HCT116 (cell line): ENCODE measurements around the gene TMEM89. TPM values are rescaled to one million over a fixed set of nuclear protein-coding genes. Genes with fewer than 3 reads are reported as not detected.

Experiments used
- ATAC-seq: fragments of 200-7000 bp; cut with Tn5 transposase; 2 replicates; pipeline ENCODE4 v1.9.1; 2020; ENCODE audit warnings: mild to moderate bottlenecking, moderate library complexity
- BruUV-seq: library from RNA; stranded (reverse); fragments of 400-500 nt; replicated peaks from 2 replicates; lab custom pipeline; 2021; lab: Mats Ljungman, UMichigan
- CTCF ChIA-PET: fragments of 300-600 bp; sonication (Branson Sonifier 250); formaldehyde crosslinking; loops from one replicate; lab custom pipeline; 2021; ENCODE audit warnings: antibody characterized with exemption; lab: Charles Lee
- POLR2A ChIA-PET: fragments of 300-600, 350-600 bp; sonication (Branson Sonifier 250); formaldehyde crosslinking; loops from one replicate; lab custom pipeline; 2021; ENCODE audit warnings: antibody characterized with exemption; lab: Charles Lee
- RAD21 ChIA-PET, 2 experiments: fragments of 300-600 bp; sonication (Branson Sonifier 250); formaldehyde crosslinking; loops; one replicate each; lab custom pipeline; 2023; ENCODE audit warnings: low total read pairs in 2 of 2; ENCODE audit not compliant: uncharacterized antibody in 2 of 2, unreplicated experiment in 2 of 2, low non-redundant PET in 1 of 2; lab: Charles Lee
- DNase-seq: peaks from one replicate; pipeline ENCODE4 v3.0.0-alpha.2; 2010; ENCODE audit warnings: low read depth, low spot score
- H2AFZ ChIP-seq: fragments of 200-600 bp; shearing (Covaris generic), sonication (generic); 2 replicates; pipeline ENCODE4 v1.6.1; 2017; ENCODE audit warnings: low read depth, mixed run types, mixed read lengths, antibody characterized with exemption, low read length; ENCODE audit not compliant: poor library complexity, severe bottlenecking
- H3K27ac ChIP-seq: 2 replicates; pipeline ENCODE4 v1.5.1; 2012; ENCODE audit warnings: low read depth, low read length
- H3K27me3 ChIP-seq: fragments of 200-600 bp; sonication (generic); 2 replicates; pipeline ENCODE4 v1.6.1; 2016; ENCODE audit warnings: mixed run types, low read length, mixed read lengths; ENCODE audit not compliant: insufficient read depth
- H3K36me3 ChIP-seq, 2 experiments: fragments of 200-500 bp in 1 of 2; fragments of 200-600 bp in 1 of 2; sonication (Bioruptor generic) in 1 of 2; sonication (generic) in 1 of 2; 2 replicates each; pipeline versions ENCODE4 v1.5.1 to v1.6.1; 2014 to 2016; ENCODE audit warnings: low read length in 2 of 2, inconsistent platforms in 1 of 2, mixed read lengths in 1 of 2, mixed run types in 1 of 2; ENCODE audit not compliant: insufficient read depth in 2 of 2, control insufficient read depth in 1 of 2
- H3K4me1 ChIP-seq, 2 experiments: fragments of 200-600 bp in 1 of 2; sonication (generic) in 1 of 2; 2 replicates each; pipeline versions ENCODE4 v1.5.1 to v1.6.1; 2012 to 2017; ENCODE audit warnings: low read length in 2 of 2, inconsistent platforms in 1 of 2, mild to moderate bottlenecking in 1 of 2, mixed read lengths in 1 of 2, mixed run types in 1 of 2, moderate library complexity in 1 of 2; ENCODE audit not compliant: insufficient read depth in 2 of 2, control insufficient read depth in 1 of 2
- H3K4me2 ChIP-seq: fragments of 200-600 bp; sonication (generic); 2 replicates; pipeline ENCODE4 v1.6.1; 2017; ENCODE audit warnings: mixed run types, low read length, mixed read lengths
- H3K4me3 ChIP-seq, 2 experiments: fragments of 200-600 bp in 1 of 2; sonication (generic) in 1 of 2; replicated peaks in 1 of 2; 2 replicates each; pipeline ENCODE4 v1.5.1; 2011 to 2016; ENCODE audit warnings: low read length in 2 of 2, control low read depth in 1 of 2, low read depth in 1 of 2, mild to moderate bottlenecking in 1 of 2, mixed read lengths in 1 of 2, mixed run types in 1 of 2
- H3K79me2 ChIP-seq: fragments of 200-600 bp; sonication (generic); 2 replicates; pipeline ENCODE4 v1.6.1; 2017; ENCODE audit warnings: mild to moderate bottlenecking, mixed run types, low read length, moderate library complexity, mixed read lengths; ENCODE audit not compliant: insufficient read depth
- H3K9ac ChIP-seq: fragments of 200-600 bp; sonication (generic); 2 replicates; pipeline ENCODE4 v1.6.1; 2016; ENCODE audit warnings: low read length, mixed read lengths
- H3K9me2 ChIP-seq: fragments of 200-600 bp; sonication (generic), shearing (Covaris generic); 2 replicates; pipeline ENCODE4 v1.6.1; 2017; ENCODE audit warnings: mixed run types, mild to moderate bottlenecking, moderate library complexity; ENCODE audit not compliant: insufficient read depth
- H3K9me3 ChIP-seq, 2 experiments: fragments of 200-500 bp in 1 of 2; fragments of 200-600 bp in 1 of 2; sonication (Bioruptor generic) in 1 of 2; sonication (generic) in 1 of 2; 2 replicates each; pipeline ENCODE4 v1.6.1; 2014 to 2017; ENCODE audit warnings: low read length in 2 of 2, mixed read lengths in 2 of 2, inconsistent platforms in 1 of 2, low read depth in 1 of 2, mild to moderate bottlenecking in 1 of 2, mixed run types in 1 of 2, moderate library complexity in 1 of 2; ENCODE audit not compliant: control insufficient read depth in 1 of 2, insufficient read depth in 1 of 2
- H4K20me1 ChIP-seq: fragments of 200-600 bp; sonication (generic), shearing (Covaris generic); 2 replicates; pipeline ENCODE4 v1.6.1; 2017; ENCODE audit warnings: mixed run types, mild to moderate bottlenecking, moderate library complexity; ENCODE audit not compliant: insufficient read depth
- ATF3 ChIP-seq: IDR thresholded peaks from 2 replicates; pipeline ENCODE4 v1.6.1; 2012
- CBX3 ChIP-seq: IDR thresholded peaks from 2 replicates; pipeline ENCODE4 v1.6.1; 2012; ENCODE audit warnings: low read depth
- CEBPB ChIP-seq: IDR thresholded peaks from 2 replicates; pipeline ENCODE4 v1.6.1; 2012; ENCODE audit warnings: low read depth
- EGR1 ChIP-seq: IDR thresholded peaks from 2 replicates; pipeline ENCODE4 v1.6.1; 2012; ENCODE audit warnings: low read depth
- ELF1 ChIP-seq: IDR thresholded peaks from 2 replicates; pipeline ENCODE4 v1.6.1; 2012; ENCODE audit warnings: low read depth, borderline replicate concordance
- EZH2 ChIP-seq: fragments of 200-600 bp; sonication (generic); IDR thresholded peaks from 2 replicates; pipeline ENCODE4 v1.6.1; 2017; ENCODE audit warnings: antibody characterized with exemption, mixed run types
- EZH2phosphoT487 ChIP-seq: fragments of 200-600 bp; IDR thresholded peaks from 2 replicates; pipeline ENCODE4 v1.6.1; 2018; ENCODE audit warnings: antibody characterized with exemption, borderline replicate concordance
- FOSL1 ChIP-seq: IDR thresholded peaks from 2 replicates; pipeline ENCODE4 v1.6.1; 2012; ENCODE audit warnings: low read depth
- RAD21 ChIP-seq: IDR thresholded peaks from 2 replicates; pipeline ENCODE4 v1.6.1; 2012; ENCODE audit warnings: low read depth, mild to moderate bottlenecking
- SIN3A ChIP-seq: IDR thresholded peaks from 2 replicates; pipeline ENCODE4 v1.6.1; 2012; ENCODE audit warnings: low read depth
- SRF ChIP-seq: IDR thresholded peaks from 2 replicates; pipeline ENCODE4 v1.6.1; 2012; ENCODE audit warnings: low read depth
- TCF7L2 ChIP-seq: IDR thresholded peaks from 2 replicates; pipeline ENCODE4 v1.7.0; 2011; ENCODE audit warnings: borderline replicate concordance, inconsistent platforms; ENCODE audit not compliant: insufficient read depth, insufficient read length; ENCODE audit errors: extremely low read depth
- YY1 ChIP-seq: IDR thresholded peaks from 2 replicates; pipeline ENCODE4 v1.6.1; 2011; ENCODE audit warnings: low read length, low read depth, moderate library complexity, mild to moderate bottlenecking; ENCODE audit not compliant: insufficient replicate concordance; ENCODE audit errors: extremely low read depth
- ZBTB33 ChIP-seq: IDR thresholded peaks from 2 replicates; pipeline ENCODE4 v1.6.1; 2011; ENCODE audit warnings: mild to moderate bottlenecking, low read length, moderate library complexity; ENCODE audit not compliant: insufficient replicate concordance; ENCODE audit errors: extremely low read depth
- ZNF274 ChIP-seq: fragments of 200-500 bp; sonication (Bioruptor generic); IDR thresholded peaks from 2 replicates; pipeline ENCODE4 v1.6.1; 2014; ENCODE audit warnings: mild to moderate bottlenecking, low read depth, low read length, inconsistent platforms
- intact Hi-C: fragments of 100-400 bp; cut with micrococcal nuclease; formaldehyde crosslinking; loops from 2 replicates; pipeline ENCODE4 v1.10.0; 2022
- total RNA-seq: library from RNA; stranded (reverse); gene quantifications from one replicate; pipeline ENCODE4 v1.2.1, GENCODE V29; 2021; ENCODE audit not compliant: unreplicated experiment
- TF ChIP-seq, protein P1 (sequence below): IDR thresholded peaks from 2 replicates; pipeline ENCODE4 v1.6.1; 2012; ENCODE audit warnings: low read depth

TMEM89 gene
- total RNA-seq, 1 experiment from 2014 or later, result 0.49 TPM

DNA sequence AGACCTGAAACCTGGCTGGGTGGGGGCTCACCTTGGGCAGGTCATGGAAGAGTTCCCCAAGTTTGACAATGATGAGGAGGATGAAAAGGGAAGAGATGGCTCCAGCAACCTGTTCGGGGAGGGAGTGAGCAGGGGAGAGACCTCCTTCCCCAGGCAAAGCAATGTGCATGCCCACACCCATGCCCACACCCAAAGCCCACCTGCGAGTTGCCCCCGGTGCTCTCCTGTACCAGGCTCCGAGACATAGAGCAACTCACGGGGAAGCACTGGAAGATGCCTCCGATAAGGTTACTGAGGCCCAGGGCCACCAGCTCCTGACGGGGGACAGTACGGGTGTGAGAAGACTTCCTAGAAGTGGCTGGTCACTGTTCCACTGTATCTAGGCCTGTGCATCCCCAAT is 8.8 kb upstream of the TMEM89 start:
- Histone ChIP-seq H3K4me1 (peaks cover 5 to 11% of the 10 kb centered on the region in 2 experiments; a peak in 3 of 4 replicates), H3K27me3 (no peaks in the 10 kb centered on the region), H3K4me2 (no peak overlapping the region), H3K4me3 (no peak overlapping the region), H3K36me3 (peaks cover 23 to 44% of the 10 kb centered on the region in 2 experiments; a peak in 3 of 4 replicates), H3K27ac (no peak overlapping the region), H3K79me2 (peaks cover 12% of the 10 kb centered on the region; the same call in 1 of the 2 replicates), H4K20me1 (no peaks in the 10 kb centered on the region), H3K9ac (no peak overlapping the region), H3K9me3 (no peaks in the 10 kb centered on the region), H3K9me2 (no peaks in the 10 kb centered on the region), H2AFZ (no peak overlapping the region)
- RAD21 ChIA-PET, result no interaction called here
- POLR2A ChIA-PET, result no interaction called here
- no peak for TF ChIP-seq EGR1
- no peak for TF ChIP-seq CBX3
- TF ChIP-seq ELF1, result no peak
- TF ChIP-seq FOSL1, result no peak
- TF ChIP-seq ZBTB33, result no peak
- TF ChIP-seq ATF3, result no peak
- TF ChIP-seq EZH2, result no peak
- TF ChIP-seq, protein P1, sequence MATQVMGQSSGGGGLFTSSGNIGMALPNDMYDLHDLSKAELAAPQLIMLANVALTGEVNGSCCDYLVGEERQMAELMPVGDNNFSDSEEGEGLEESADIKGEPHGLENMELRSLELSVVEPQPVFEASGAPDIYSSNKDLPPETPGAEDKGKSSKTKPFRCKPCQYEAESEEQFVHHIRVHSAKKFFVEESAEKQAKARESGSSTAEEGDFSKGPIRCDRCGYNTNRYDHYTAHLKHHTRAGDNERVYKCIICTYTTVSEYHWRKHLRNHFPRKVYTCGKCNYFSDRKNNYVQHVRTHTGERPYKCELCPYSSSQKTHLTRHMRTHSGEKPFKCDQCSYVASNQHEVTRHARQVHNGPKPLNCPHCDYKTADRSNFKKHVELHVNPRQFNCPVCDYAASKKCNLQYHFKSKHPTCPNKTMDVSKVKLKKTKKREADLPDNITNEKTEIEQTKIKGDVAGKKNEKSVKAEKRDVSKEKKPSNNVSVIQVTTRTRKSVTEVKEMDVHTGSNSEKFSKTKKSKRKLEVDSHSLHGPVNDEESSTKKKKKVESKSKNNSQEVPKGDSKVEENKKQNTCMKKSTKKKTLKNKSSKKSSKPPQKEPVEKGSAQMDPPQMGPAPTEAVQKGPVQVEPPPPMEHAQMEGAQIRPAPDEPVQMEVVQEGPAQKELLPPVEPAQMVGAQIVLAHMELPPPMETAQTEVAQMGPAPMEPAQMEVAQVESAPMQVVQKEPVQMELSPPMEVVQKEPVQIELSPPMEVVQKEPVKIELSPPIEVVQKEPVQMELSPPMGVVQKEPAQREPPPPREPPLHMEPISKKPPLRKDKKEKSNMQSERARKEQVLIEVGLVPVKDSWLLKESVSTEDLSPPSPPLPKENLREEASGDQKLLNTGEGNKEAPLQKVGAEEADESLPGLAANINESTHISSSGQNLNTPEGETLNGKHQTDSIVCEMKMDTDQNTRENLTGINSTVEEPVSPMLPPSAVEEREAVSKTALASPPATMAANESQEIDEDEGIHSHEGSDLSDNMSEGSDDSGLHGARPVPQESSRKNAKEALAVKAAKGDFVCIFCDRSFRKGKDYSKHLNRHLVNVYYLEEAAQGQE, result no peak
- no peak for TF ChIP-seq SRF
- TF ChIP-seq TCF7L2, result no peak
- no peak for TF ChIP-seq EZH2phosphoT487
- TF ChIP-seq SIN3A, result no peak
- no peak for TF ChIP-seq YY1
- no peak for TF ChIP-seq RAD21
- TF ChIP-seq CEBPB, result no peak
- no peak for TF ChIP-seq ZNF274
- no peak for ATAC-seq
- no TSS peak for BruUV-seq
- CTCF ChIA-PET, result no interaction called here
- no peak for DNase-seq
- intact Hi-C loops, result no loop called here
